SW480 (cell line): ENCODE data around the gene OASL.
"Not testable (repeated sequence)": the region's sequence is repeated elsewhere in the genome, so short reads cannot be mapped to it uniquely, and the experiment has no call there.

ENCODE experiments used
- DNase-seq: peaks from one replicate; pipeline ENCODE4 v3.0.0-alpha.2; 2016; ENCODE audit warnings: low spot score

OASL gene

DNA sequence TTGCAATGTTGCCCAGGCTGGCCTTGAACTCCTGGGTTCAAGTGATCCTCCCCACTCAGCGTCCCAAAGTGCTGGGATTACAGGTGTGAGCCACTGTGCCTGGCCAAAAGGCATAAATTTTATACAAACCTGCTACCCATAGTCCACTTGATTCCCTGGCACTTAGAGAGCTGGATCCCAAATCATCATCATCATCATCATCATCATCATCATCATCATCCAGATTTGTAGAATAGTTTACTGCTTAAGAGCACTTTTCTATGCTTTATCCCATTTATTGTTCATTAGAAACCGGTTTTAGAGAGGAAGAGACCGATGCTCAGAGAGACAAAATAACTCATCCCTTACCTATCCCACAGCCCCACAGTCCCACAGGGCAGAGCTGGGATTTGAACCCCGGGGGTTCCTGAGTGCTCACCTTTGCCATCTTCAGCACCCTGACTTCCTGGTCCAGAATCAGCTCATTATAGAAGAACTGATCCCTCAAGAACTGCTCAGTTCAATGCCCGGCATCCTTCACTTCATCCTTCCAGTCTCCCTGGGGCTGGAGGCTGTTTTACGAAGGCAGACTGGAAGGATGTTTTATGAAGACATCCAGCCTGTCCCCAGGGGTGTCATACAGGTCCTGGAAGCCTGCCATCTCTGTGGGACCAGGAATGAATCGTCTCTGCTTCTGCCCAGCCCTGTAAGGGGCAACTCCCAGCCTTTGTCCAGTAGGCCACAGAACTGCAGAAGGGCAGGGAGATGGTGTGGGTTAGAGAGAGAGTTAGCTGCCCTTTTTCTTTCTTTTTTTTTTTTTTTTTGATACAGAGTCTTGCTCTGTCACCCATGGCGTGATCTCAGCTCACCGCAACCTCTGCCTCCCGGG, 20.2 kb upstream of the OASL start:
- DNase-seq: no peak

DNA sequence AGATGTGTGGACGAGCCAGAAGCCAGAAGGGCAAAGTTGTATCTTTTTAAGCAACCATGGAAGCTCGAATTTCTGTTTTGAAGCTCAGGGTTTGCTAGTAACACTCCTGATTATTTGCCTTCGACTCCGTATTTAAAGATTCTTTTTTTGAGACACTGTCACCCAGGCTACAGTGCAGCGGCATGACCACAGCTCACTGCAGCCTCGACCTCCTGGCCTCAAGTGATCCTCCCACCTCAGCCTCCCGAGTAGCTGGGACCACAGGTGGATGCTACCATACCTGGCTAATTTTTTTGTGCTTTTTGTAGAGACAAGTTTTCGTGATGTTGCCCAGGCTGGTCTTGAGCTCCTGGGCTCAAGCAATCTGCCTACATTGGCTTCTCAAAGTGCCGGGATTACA, 18.7 kb upstream of the OASL start:
- DNase-seq: no peak

DNA sequence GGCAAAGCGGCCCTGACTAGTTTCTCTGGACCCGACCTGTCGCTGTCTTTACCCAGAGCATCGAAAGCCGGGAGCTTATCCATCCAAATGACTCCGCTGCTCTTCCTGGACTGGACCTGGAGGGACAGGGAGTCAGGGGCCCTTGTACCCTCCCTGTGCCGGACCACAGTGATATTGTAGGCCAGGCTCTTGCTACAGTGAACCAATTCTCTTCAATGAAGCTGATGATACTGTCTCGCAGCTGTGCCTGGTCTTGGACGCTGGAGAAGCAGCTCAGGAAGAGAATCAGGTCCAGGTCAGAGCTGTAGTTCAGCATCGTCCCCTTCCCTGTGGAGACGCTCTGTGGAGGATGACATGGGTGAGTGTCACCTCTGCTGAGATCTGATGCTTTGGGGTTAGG, 14.7 kb upstream of the OASL start:
- no peak for DNase-seq

DNA sequence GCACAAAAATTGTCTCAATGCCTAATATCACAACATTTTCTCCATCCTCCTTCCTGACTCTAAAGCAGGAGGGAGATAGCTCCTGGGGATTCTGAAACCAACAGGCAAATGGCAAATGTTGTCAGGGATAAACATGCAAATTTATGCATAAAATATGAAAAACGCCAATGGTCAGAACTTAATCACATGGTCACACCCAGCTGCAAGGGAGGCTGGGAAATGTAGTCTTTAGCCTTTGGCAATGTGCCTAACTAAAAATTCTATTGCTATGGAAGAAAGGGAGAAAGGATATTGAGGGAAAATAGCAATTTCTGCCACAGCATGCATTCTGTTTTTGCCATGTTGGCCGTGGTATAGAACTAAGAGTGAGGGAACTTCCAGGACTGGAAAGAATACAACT, 11.7 kb upstream of the OASL start:
- peak; percentile 26 for DNase-seq

DNA sequence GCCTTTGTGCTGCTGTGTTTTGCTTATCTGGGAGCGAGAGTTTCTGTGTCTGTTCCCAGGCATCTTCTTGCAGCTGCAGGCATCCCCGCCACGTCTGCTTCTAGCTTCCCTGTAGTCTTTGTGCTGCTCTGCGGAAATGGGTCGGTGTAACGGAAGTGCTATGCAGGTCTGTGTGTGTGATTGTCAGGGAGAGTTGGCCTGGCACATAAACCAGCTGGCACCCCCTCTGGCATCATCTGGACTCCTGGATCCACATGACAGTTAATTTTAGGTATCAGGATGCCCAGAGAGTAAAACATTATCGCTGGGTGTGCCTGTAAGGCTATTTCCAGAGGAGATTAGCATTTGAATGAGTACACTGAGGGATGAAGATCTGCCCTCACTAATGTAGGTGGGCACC, 9.4 kb upstream of the OASL start:
- no peak for DNase-seq

DNA sequence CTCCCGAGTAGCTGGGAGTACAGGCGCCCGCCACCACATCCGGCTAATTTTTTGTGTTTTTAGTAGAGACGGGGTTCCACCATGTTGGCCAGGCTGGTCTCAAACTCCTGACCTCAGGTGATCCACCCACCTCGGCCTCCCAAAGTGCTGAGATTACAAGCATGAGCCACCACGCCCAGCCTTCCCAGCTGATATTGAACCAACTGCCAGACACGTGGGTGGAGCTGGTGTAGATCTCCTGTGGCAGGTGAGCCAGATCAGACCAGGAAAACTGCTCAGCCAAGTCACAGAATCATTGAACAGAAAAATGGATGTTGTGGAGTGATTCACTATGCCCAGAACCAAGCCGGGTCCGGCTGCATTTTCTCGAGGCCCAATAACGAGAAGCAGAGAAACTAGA, 8.4 kb upstream of the OASL start:
- DNase-seq: not testable (repeated sequence)

DNA sequence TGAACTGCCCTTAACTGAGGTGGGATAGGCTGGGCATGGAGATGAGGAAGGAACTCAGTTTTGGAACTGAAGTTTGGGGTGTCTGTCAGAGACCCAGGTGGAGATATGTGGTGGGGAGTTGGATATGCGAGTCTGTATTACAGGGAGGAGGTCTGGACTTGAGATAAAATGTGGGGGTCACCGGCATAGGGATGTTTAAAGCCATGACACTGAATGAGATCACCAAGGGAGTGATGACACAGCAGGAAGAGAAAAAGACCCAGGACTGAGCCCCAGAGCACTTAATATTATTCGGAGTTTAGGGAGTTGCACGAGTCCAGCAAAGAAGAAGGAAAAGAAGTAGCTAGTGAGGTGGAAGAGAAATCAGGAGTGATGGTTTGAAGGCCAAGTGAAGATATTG, 4.0 kb upstream of the OASL start:
- no peak for DNase-seq

DNA sequence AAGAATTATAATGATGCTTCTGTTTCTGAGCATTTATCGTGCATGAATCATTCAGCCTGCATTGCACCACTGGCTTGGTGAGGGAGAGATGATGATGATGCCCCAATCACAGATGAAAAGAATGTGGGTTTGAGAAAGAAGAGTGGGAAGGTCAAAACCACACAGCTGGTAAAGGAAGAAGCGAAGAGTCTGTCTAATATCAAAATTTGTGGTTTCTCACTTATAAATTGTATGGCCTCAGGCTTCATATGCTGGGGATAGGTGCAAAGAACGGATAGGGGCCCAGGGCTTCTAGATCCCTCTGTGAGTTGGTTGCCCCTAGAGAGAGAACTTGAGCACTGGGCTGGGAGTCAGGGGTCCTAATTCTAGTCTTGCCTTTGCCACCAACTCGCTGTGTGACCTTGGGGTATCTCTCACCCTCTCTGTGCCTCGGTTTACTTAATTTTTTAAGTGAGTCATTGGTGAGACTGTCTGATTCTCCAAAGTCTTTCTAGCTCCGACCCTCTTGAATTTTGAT, 2.2 kb downstream of the OASL start:
- DNase-seq: no peak

DNA sequence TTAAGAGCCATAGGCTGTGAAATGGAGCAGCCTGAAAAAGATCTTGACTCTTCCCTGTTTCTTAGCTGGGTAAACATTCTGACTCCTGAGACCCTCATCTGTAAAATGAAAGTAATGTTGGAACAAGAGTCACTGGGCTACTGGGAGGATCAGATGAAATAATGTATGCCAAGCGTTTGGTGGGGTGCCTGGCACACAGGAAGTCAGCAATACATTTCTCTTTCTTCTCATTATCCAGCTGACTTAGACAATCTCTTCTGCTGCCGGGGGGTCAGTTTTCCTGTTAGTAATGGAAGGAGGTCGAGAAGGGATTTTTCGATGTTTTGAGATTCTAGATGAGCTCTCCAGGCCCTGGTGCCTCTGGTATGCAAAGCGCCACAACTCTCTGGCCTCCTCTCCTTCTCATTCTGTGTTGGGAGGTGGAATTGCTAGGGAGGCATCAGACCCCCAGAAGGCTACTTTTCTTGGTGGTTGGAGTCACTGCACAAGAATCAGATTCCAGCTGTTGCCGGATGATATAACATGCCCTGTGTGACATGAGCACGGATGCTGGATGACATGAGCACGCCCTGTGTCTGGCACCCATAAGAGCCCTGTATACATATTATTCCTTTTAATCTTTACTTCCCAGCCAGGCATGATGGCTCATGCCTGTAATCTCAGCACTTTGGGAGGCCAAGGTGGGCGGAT, 4.3 kb downstream of the OASL start:
- DNase-seq: no peak

DNA sequence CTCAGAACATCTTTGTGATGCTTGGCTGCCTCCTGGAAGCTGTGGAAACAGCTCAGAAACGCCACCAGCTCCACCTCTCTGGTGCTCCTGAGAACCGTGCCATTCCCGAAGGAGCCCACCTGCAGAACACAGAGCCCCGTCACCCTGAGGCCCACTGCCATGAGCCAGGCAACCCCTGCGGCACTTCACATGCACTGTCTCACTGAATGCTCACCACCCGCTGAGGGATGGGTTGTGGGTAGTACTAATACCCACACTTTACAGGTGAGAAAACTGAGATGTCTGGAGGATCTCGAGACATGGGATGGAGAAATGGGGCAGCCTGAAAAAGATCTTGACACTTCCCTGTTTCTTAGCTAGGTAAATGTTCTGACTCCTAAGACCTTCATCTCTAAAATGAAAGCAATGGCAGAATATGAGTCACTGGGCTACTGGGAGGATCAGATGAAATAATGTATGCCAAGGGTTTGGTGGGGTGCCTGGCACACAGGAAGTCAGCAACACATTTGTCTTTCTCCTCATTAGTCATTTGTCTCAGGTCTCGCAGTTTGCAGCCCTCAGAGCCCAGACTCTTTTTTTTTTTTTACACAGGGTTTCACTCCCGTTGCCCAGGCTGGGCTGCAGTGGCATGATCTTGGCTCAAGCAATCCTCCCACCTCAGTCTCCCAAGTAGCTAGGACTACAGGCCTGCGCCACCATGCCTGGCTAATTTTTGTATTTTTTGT, 5.3 kb downstream of the OASL start:
- peak; percentile 64 for DNase-seq

DNA sequence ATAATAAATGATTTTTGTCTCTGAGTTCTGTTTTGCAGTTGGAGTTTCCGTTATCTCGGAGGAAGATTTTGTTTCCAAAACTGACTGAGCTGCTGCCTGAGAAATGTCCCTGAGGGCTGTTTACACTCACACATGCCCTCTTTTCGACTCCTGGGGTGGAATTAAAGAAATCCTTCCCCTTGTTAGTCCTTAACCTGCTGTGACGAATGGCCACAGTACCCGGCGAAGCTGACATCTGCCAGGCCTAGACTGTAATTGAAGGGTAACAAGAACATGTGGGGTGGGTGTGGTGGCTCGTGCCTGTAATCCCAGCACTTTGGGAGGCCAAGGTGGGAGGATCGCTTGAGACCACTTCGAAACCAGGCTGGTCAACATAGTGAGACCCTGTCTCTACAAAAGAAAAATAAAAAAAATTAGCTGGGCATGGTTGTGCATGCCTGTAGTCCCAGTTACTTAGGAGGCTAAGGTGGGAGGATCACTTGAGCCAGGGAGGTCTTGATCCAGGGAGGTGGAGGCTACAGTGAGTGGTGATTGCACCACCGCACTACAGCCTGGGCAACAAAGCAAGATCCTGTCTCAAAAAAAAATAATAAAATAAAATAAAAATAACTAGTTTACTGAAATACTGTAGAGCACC, 8.4 kb downstream of the OASL start:
- no peak for DNase-seq

DNA sequence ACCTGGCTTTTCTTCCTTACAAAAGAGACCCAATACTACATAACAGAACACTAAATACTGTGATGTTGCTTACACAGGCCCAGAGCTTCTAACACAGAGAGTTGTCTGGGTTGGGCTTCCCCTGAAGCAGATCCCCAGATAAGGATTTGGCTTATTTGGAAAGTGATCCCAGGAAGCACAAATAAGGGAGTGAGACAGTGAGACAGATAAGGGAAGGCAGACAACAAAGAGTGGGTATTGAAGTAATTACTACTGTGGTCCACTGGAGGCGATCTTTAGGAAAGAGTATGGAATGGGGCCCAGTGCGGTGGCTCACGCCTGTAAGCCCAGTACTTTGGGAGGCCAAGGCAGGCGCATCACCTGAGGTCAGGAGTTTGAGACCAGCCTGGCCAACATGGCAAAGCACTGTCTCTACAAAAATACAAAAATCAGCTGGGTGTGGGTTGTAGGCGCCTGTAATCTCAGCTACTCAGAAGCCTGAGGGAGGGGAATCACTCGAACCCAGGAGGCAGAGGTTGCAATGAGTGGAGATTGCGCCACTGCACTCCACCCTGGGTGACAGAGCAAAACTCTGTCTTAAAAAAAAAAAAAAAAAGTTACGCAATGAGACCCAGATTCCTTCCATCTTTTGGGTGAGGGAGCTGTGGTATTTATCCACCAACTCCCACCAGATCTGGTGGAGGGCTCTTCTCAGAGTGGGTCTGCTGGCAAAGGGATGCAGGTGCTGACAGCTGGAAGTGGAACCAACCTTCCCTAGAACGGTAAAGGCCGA, 12.6 kb downstream of the OASL start:
- DNase-seq: peak; percentile 45

DNA sequence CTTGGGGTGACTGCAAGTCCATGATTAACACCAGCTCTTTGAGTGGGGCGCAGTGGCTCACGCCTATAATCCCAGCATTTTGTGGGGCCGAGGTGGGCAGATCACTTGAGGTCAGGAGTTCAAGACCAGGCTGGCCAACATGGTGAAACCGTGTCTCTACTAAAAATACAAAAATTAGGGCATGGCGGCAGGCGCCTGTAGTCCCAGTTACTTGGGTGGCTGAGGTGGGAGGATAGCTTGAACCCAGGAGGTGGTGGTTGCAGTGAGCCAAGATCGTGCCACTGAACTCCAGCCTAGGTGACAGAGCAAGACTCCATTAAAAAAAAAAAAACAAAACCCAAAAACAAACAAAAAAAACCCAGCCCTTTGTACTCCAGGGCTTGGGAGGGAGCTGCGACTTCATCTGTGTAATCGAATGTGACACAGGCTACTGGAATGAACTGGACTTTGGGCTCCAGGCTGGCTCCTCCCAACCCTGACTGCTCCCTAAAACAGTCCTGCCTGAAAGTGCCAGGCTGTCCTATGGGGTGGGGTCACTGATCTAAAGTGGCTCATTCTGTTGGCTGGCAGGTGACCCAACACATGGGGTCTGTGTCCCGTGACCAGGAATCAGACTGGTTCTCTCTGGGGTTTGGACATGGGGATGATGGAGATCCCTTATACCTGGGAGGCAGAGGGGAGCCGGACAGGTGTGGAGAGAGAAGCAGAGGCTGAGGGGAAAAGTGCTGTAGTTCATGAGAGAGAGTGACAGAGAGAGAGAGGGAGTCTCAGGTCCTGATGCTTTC, 13.4 kb downstream of the OASL start:
- peak; percentile 83 for DNase-seq

DNA sequence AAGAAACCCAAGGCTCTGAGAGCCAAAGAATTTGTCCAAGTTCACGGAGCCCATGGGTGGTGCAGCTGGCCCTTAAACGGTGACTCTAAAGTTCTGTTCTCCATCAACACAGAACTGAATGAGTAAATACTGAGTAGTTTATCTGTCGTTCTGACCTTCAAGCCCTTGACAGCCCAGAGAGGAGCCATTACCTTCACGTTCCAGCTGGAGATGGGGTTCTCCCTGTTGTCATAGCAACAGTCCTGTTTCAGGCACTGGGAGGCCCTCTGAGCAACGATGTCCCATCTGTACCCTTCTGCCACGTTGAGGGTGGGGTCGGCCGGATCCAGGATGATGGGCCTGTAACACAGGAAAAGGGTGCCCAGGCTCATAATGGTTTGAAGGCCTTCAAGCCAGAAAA, 15.2 kb downstream of the OASL start:
- no peak for DNase-seq

DNA sequence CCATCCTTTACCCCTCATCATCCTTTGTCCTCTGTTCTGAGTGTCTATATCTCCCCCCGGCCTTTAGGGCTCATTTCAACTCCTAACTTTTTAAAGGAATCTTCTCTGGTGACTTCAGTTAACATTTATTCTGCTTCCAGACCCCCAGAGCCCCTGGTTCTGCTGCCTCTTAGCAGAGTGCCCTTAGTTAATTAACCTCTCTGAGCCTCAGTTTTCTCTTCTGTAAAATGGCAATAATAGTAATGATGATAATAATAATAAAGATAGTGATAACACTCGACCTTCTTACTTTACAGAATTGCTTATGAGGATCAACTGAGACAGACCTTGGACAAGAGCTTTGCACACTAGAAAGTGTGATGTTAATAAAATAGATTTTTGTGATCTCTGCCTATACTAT, 16.3 kb downstream of the OASL start:
- no peak for DNase-seq

DNA sequence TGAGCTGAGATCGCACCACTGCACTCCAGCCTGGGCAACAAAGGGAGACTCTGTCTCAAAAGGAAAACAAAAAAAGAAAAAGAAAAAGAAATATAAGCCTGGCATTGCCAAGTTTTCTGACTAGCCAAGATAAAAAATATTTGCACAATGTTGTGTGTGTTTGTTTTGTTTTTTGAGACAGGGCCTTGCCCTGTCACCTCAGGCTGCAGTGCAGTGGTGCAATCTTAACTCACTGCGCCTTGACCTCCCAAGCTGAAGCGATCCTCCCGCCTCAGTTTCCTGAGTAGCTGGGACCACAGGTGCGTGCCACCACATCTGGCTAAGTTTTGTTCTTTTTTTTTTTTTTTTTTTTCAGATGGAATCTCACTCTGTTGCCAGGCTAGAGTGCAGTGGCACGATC, 17.3 kb downstream of the OASL start:
- DNase-seq: no peak

DNA sequence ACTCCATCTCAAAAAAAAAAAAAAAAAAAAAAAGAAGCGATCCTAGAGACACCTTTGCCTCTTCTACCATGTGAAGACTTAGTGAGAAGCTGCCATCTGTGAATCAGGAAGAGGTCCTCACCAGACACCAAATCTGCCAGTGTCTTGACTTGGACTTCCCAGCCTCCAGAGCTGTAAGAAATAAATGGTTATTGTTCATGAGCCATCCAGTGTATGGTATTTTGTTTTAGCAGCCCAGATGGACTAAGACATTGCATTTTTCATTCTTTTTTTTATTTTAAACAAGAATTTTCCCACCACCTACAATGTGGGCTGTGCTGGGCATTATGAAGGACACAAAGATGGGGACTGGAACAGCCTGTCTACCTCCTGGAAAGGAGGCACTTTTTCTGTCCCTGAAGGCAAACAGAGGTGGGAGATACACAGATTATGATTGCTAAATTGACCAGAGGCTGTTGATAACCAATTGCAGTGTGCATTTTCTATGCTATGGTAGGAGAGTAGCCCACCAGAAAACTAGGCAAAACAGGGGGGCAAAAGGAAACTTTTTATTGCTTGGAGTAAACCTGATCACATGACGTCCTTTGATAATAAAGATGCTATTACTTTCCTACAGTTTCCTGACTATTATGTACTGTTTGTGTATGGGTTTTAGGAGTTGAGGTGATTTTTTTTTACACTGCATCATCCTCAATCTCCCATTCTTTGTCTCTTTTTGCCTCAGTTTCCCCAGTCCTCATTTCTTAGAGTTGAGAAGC, 20.0 kb downstream of the OASL start:
- no peak for DNase-seq

DNA sequence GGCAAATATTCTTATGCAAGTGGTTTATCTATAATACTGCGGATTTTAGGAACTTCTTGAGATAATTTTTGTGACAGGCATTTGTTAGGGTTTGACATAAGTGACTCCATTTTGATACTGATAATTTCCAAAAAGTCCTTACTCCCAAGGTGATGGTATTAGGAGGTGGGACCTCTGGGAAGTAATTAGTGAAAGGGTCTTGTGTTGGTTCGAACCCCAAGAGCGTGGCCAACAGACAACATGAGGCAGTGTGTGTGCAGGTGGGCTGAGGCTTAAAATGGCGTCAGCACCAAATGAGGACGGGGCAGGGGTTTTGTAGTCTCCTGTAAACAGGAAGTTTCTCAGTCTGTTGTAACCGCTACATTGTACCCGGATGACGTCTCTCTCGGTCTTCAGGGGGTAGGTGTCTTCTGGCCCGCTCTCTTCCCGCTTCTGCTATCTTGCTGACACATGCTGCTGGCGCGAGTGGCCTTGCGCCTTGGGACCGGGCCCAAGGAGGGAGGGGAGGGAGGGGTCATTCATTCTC, 21.0 kb downstream of the OASL start:
- no peak for DNase-seq
